GM23248 (cell line): ENCODE measurements around the gene DGKG.

ENCODE experiments used
- EZH2 ChIP-seq: fragments of 200-600 bp; sonication (generic); IDR thresholded peaks from 2 replicates; pipeline ENCODE4 v1.6.1; 2018; ENCODE audit warnings: antibody characterized with exemption, mild to moderate bottlenecking; ENCODE audit not compliant: insufficient read depth, poor library complexity, severe bottlenecking
- EZH2phosphoT487 ChIP-seq: fragments of 200-600 bp; sonication (generic); IDR thresholded peaks from 2 replicates; pipeline ENCODE4 v1.6.1; 2018; ENCODE audit warnings: antibody characterized with exemption, moderate library complexity, mild to moderate bottlenecking, low read depth; ENCODE audit not compliant: insufficient read depth

DNA sequence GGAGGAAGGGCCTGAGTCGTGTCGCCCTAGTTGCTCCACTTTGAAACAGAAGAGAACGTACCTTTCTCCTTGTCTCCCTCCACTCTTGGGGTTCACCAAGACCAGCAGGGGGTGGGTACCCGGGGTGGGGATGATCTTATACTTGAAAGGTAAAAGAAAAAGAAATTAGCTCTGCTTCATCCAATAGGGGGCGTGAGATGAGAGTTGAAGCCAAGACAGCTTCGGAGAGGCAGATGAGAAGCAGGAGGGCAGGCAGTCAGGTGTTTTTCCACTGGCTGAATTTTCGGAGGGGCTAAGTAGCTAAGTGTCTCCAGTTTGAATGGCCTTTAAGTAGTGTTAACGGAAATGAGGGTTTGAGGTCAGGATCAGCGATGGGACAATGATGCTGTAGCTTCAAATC lies 100.4 kb downstream of the DGKG start:
- no peak for TF ChIP-seq EZH2
- TF ChIP-seq EZH2phosphoT487 = no peak
